A549 (cell line): ENCODE data around the gene RSPH9. TPM values are rescaled to one million over a fixed set of nuclear protein-coding genes. Genes with fewer than 3 reads are reported as not detected.

Experiments used
- ATAC-seq, 2 experiments: fragments of 200-7000 bp in 1 of 2; fragments of >200 bp in 1 of 2; cut with Nextera tagmentation in 1 of 2; cut with Tn5 transposase in 1 of 2; 3 replicates each; pipeline versions ENCODE4 v1.8.0 to v1.9.1; 2018 to 2020; ENCODE audit warnings: mild to moderate bottlenecking in 1 of 2, moderate library complexity in 1 of 2
- CTCF ChIA-PET: fragments of 300-600 bp; sonication (Branson Sonifier 250); formaldehyde crosslinking; extraction: SDS; loops from one replicate; lab custom pipeline; 2021; ENCODE audit warnings: antibody characterized with exemption, inconsistent platforms; lab: Yijun Ruan, JAX
- POLR2A ChIA-PET: fragments of 350-600 bp; formaldehyde crosslinking; extraction: SDS; loops from one replicate; lab custom pipeline; 2021; ENCODE audit warnings: antibody characterized with exemption, inconsistent platforms; lab: Yijun Ruan, JAX
- DNase-seq, 2 experiments: peaks; one replicate each; pipeline versions ENCODE4 v3.0.0 to v3.0.0-alpha.2; 2011 to 2016; ENCODE audit warnings: low read depth in 1 of 2, low spot score in 1 of 2
- FAIRE-seq: peaks from 2 replicates; lab custom pipeline; 2011; peaks lifted over from hg19 to GRCh38; lab: Jason Lieb, UNC
- H3K27ac ChIP-seq, 2 experiments: fragments of >200 bp; sonication (Bioruptor Twin); formaldehyde crosslinking; 3 replicates each; pipeline ENCODE4 v1.5.1; 2016 to 2017
- H3K4me1 ChIP-seq: fragments of >200 bp; sonication (Bioruptor Twin); formaldehyde crosslinking; 3 replicates; pipeline ENCODE4 v1.6.1; 2016
- H3K4me2 ChIP-seq: fragments of >200 bp; sonication (Bioruptor Twin); formaldehyde crosslinking; 3 replicates; pipeline ENCODE4 v1.6.1; 2016
- H3K4me3 ChIP-seq: fragments of >200 bp; sonication (Bioruptor Twin); formaldehyde crosslinking; 3 replicates; pipeline ENCODE4 v1.5.1; 2016
- H3K9me3 ChIP-seq: fragments of >200 bp; sonication (Bioruptor Twin); formaldehyde crosslinking; 3 replicates; pipeline ENCODE4 v1.6.1; 2016
- ATOH8 ChIP-seq: fragments of 250-450 bp; sonication (Bioruptor Pico); IDR thresholded peaks from 2 replicates; pipeline ENCODE4 v1.5.0; 2020; ENCODE audit warnings: low read depth, mild to moderate bottlenecking, moderate library complexity
- BHLHE40 ChIP-seq: IDR thresholded peaks from 2 replicates; pipeline ENCODE4 v1.6.1; 2012; ENCODE audit warnings: low read depth, low read length, inconsistent platforms
- CEBPB ChIP-seq, 2 experiments: fragments of >200 bp in 1 of 2; sonication (Bioruptor Twin) in 1 of 2; formaldehyde crosslinking in 1 of 2; IDR thresholded peaks; 2 replicates each; pipeline ENCODE4 v1.6.1; 2012 to 2016
- EP300 ChIP-seq, 2 experiments: fragments of >200 bp; sonication (Bioruptor Twin); formaldehyde crosslinking; IDR thresholded peaks; 2 replicates in 1 of 2; 3 replicates in 1 of 2; pipeline ENCODE4 v1.6.1; 2016 to 2017
- ESRRA ChIP-seq: fragments of 150-350 bp; IDR thresholded peaks from 2 replicates; pipeline ENCODE4 v1.6.1; 2014; ENCODE audit warnings: mild to moderate bottlenecking, low read length, borderline replicate concordance
- FOSB ChIP-seq: fragments of 250-450 bp; sonication (Bioruptor Pico); IDR thresholded peaks from 2 replicates; pipeline ENCODE4 v1.5.0; 2020; ENCODE audit warnings: mild to moderate bottlenecking, moderate library complexity
- FOXS1 ChIP-seq: fragments of 250-450 bp; sonication (Bioruptor Pico); IDR thresholded peaks from 2 replicates; pipeline ENCODE4 v1.5.0; 2020; ENCODE audit warnings: mild to moderate bottlenecking, moderate library complexity
- GATA3 ChIP-seq: IDR thresholded peaks from 2 replicates; pipeline ENCODE4 v1.6.1; 2012; ENCODE audit warnings: borderline replicate concordance
- HDAC2 ChIP-seq: fragments of 200-600 bp; sonication (generic); IDR thresholded peaks from 2 replicates; pipeline ENCODE4 v1.6.1; 2016
- HEYL ChIP-seq: fragments of 250-450 bp; sonication (Bioruptor Pico); IDR thresholded peaks from 2 replicates; pipeline ENCODE4 v1.8.0; 2021; ENCODE audit warnings: mild to moderate bottlenecking, moderate library complexity
- MAFK ChIP-seq: fragments of 450-650 bp; IDR thresholded peaks from 2 replicates; pipeline ENCODE4 v1.6.1; 2014; ENCODE audit not compliant: partially characterized antibody
- NFE2L2 ChIP-seq: fragments of 150-350 bp; conservative IDR thresholded peaks from 2 replicates; pipeline ENCODE4 v1.6.1; 2014; ENCODE audit warnings: low read length
- NPAS2 ChIP-seq: fragments of 250-450 bp; sonication (Bioruptor Pico); IDR thresholded peaks from 2 replicates; pipeline ENCODE4 v1.8.0; 2022; ENCODE audit warnings: mild to moderate bottlenecking, moderate library complexity, borderline replicate concordance
- PHF8 ChIP-seq: fragments of 200-600 bp; sonication (generic); IDR thresholded peaks from 2 replicates; pipeline ENCODE4 v1.6.1; 2016; ENCODE audit warnings: low read depth, mild to moderate bottlenecking, antibody characterized with exemption, moderate library complexity, borderline replicate concordance
- POLR2AphosphoS2 ChIP-seq: conservative IDR thresholded peaks from 2 replicates; pipeline ENCODE4 v1.6.1; 2012; ENCODE audit warnings: low read length, improper control_type of control experiment, inconsistent platforms
- RARB ChIP-seq: fragments of 250-450 bp; sonication (Bioruptor Pico); IDR thresholded peaks from 2 replicates; pipeline ENCODE4 v1.8.0; 2021; ENCODE audit warnings: mild to moderate bottlenecking, moderate library complexity
- RFX5 ChIP-seq: fragments of 450-650 bp; IDR thresholded peaks from 2 replicates; pipeline ENCODE4 v1.7.1; 2014; ENCODE audit warnings: antibody characterized with exemption, mild to moderate bottlenecking, moderate library complexity
- SMC3 ChIP-seq: fragments of >200 bp; sonication (Bioruptor Twin); formaldehyde crosslinking; IDR thresholded peaks from 3 replicates; pipeline ENCODE4 v1.6.1; 2018; ENCODE audit warnings: inconsistent platforms
- SREBF2 ChIP-seq: fragments of 450-650 bp; IDR thresholded peaks from 2 replicates; pipeline ENCODE4 v1.6.1; 2014; ENCODE audit warnings: mild to moderate bottlenecking, moderate library complexity
- TFCP2L1 ChIP-seq: fragments of 250-450 bp; sonication (Bioruptor Pico); IDR thresholded peaks from 2 replicates; pipeline ENCODE4 v1.5.0; 2021; ENCODE audit warnings: mild to moderate bottlenecking
- TP53 ChIP-seq: fragments of 250-450 bp; sonication (Bioruptor Pico); IDR thresholded peaks from 2 replicates; pipeline ENCODE4 v1.5.0; 2021; ENCODE audit warnings: mild to moderate bottlenecking, moderate library complexity
- ZFP36 ChIP-seq: fragments of 450-650 bp; IDR thresholded peaks from 2 replicates; pipeline ENCODE4 v1.6.1; 2014; ENCODE audit warnings: borderline replicate concordance; ENCODE audit not compliant: partially characterized antibody
- WGBS: methylation state at CpG from one replicate; pipeline ENCODE4 v1.1.6; 2017; ENCODE audit errors: missing lambda C conversion rate; 5-methylcytosine and 5-hydroxymethylcytosine counted together
- polyA plus RNA-seq, 4 experiments: library from polyadenylated mRNA; depleted of rRNA in 3 of 4; stranded (reverse); fragments of >200 nt; fragmentation: RNase III in 1 of 4; extraction: RNeasy Plus Mini Kit Qiagen cat#74134 plus additional on column Dnase treatment in 1 of 4; gene quantifications; 2 replicates in 3 of 4; 3 replicates in 1 of 4; pipeline ENCODE4 v1.2.3, GENCODE V29; 2011 to 2017
- TF ChIP-seq, protein P1 (sequence below): IDR thresholded peaks from 2 replicates; pipeline ENCODE4 v1.6.1; 2012; ENCODE audit warnings: low read depth, borderline replicate concordance
- TF ChIP-seq, protein P2 (sequence below): fragments of >200 bp; sonication (Bioruptor Twin); formaldehyde crosslinking; IDR thresholded peaks from 2 replicates; pipeline ENCODE4 v1.6.1; 2016

The RSPH9 gene
- polyA plus RNA-seq, 2 of the 4 experiments (the other 2 are of a cell fraction): 0.14 to 0.18 TPM

GRCh38 chr6:43715056-43715788 lies 70.4 kb downstream of the RSPH9 start:
- ChIA-PET POLR2A (no interaction called here), CTCF (interaction anchor here (0.5 to 1.9 kb wide), 5 partner anchors 9 to 478 kb away, joined by 3 to 7 read pairs (median 3); no protein-coding TSS in a partner anchor)
- ATAC-seq (no peak), DNase-seq (no peak), FAIRE-seq (no peak)
- no peak overlapping the region for H3K4me2 ChIP-seq
- TF ChIP-seq HDAC2 (no peak), POLR2AphosphoS2 (no peak), EP300 (IDR thresholded peaks at IDR 0.05) (no peak), FOXS1 (no peak), RARB (CRISPR knock-in tag) (no peak), NFE2L2 (no peak), ATOH8 (CRISPR knock-in tag) (no peak), TP53 (CRISPR knock-in tag) (no peak), SREBF2 (no peak), CEBPB (IDR thresholded peaks at IDR 0.05) (no peak), SMC3 (no peak)
- TF ChIP-seq, protein P1, sequence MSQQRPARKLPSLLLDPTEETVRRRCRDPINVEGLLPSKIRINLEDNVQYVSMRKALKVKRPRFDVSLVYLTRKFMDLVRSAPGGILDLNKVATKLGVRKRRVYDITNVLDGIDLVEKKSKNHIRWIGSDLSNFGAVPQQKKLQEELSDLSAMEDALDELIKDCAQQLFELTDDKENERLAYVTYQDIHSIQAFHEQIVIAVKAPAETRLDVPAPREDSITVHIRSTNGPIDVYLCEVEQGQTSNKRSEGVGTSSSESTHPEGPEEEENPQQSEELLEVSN: no peak
- H3K4me1 ChIP-seq: no peaks in the 10 kb centered on the region
- H3K27ac ChIP-seq: no peak overlapping the region
- no peaks in the 10 kb centered on the region for H3K9me3 ChIP-seq
- WGBS: 59% methylated on average over 5 of the region's 5 CpGs
- no peak overlapping the region for H3K4me3 ChIP-seq

- POLR2A ChIA-PET: no interaction called here
- H3K27ac ChIP-seq: no peak overlapping the region
- DNase-seq: no peak
- no peak for FAIRE-seq
- no peak for ATAC-seq
- no peaks in the 10 kb centered on the region for H3K4me1 ChIP-seq
- no peaks in the 10 kb centered on the region for H3K9me3 ChIP-seq
- WGBS: 75% methylated on average over 3 of the region's 9 CpGs
- TF ChIP-seq FOSB (no peak), MAFK (no peak), CEBPB (IDR thresholded peaks at IDR 0.05) (no peak), NFE2L2 (no peak)
- no peak overlapping the region for H3K4me2 ChIP-seq
- CTCF ChIA-PET: interaction anchor here (0.6 to 1.9 kb wide), 2 partner anchors 8 to 350 kb away, joined by 4 to 7 read pairs; no protein-coding TSS in a partner anchor
- no peak overlapping the region for H3K4me3 ChIP-seq
Observed at GRCh38 chr6:43716099-43716498, 71.3 kb downstream of the RSPH9 start.

- 56% methylated on average over 8 of the region's 8 CpGs for WGBS
- no peak for FAIRE-seq
- ATAC-seq: no peak
- Histone ChIP-seq H3K27ac (no peak overlapping the region), H3K9me3 (no peaks in the 10 kb centered on the region), H3K4me1 (no peaks in the 10 kb centered on the region), H3K4me3 (no peak overlapping the region), H3K4me2 (no peak overlapping the region)
- no peak for DNase-seq
- no peak for TF ChIP-seq NPAS2 (CRISPR knock-in tag)
- TF ChIP-seq BHLHE40: no peak
- TF ChIP-seq, protein P2, sequence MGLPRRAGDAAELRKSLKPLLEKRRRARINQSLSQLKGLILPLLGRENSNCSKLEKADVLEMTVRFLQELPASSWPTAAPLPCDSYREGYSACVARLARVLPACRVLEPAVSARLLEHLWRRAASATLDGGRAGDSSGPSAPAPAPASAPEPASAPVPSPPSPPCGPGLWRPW: no peak
- no peak for TF ChIP-seq PHF8
- no peak for TF ChIP-seq SREBF2
- TF ChIP-seq FOXS1: no peak
- no peak for TF ChIP-seq ZFP36
- no peak for TF ChIP-seq RFX5
- no peak for TF ChIP-seq GATA3
- TF ChIP-seq, protein P1: no peak
- no peak for TF ChIP-seq TFCP2L1 (CRISPR knock-in tag)
- no peak for TF ChIP-seq ESRRA
- no peak for TF ChIP-seq HEYL (CRISPR knock-in tag)
- CTCF ChIA-PET: no interaction called here
- POLR2A ChIA-PET: no interaction called here
Observed at GRCh38 chr6:43717389-43717788, 72.6 kb downstream of the RSPH9 start.
